ENCODE data around the gene PIMREG. TPM values are rescaled to one million over a fixed set of nuclear protein-coding genes. Genes with fewer than 3 reads are reported as not detected.

PIMREG gene
- total and polyA plus RNA-seq, 4 donors, result 0.35 to 3.0 (median 0.71) TPM

DNA sequence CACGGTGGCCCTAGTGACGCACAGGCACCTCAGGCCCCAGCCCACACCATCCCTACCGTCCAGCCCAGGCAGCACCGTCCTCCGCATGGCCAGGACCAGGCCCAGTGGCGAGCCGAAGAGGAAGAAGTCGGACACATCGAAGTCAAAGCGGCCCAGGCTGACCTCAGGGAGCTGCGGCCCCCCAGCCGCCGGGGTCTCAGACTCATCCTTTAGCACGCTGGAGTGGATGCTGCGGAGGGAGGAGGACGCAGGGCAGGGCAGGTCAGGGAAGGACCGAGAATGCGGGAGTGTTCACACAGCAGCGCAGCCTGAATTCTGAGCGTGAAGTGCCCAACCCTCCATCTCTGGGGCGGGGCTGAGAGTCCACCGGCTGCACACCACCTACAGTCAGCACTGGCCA, 30.1 kb downstream of the PIMREG start:
- ATAC-seq (ENCODE audit: insufficient read depth, low FRiP score) (no peak), DNase-seq (no peak)
- Histone ChIP-seq H3K27ac (ENCODE audit: low read depth in 1 of 2, low read length in 1 of 2) (no peak overlapping the region), H3K9me3 (ENCODE audit: control insufficient read depth in 4 of 4, insufficient read depth in 3 of 4, low read length in 3 of 4) (no peaks in the 10 kb centered on the region), H3K4me3 (no peak overlapping the region), H3K9ac (ENCODE audit: insufficient read depth in 1 of 2, low read length in 2 of 2) (no peak overlapping the region), H3K27me3 (ENCODE audit: control insufficient read depth in 3 of 3, insufficient read depth in 3 of 3, low read length in 2 of 3) (no peaks in the 10 kb centered on the region), H3K36me3 (ENCODE audit: control insufficient read depth in 4 of 4, insufficient read depth in 4 of 4, low read length in 4 of 4) (peaks cover 0 to 7% (median 0%) of the 10 kb centered on the region in 4 donors), H3K4me1 (ENCODE audit: control insufficient read depth in 5 of 5, insufficient read depth in 5 of 5, low read length in 5 of 5) (no peaks in the 10 kb centered on the region)
- WGBS, 2 donors, result 91 to 92% methylated on average over 22 of the region's 22 CpGs
- TF ChIP-seq, protein P1, sequence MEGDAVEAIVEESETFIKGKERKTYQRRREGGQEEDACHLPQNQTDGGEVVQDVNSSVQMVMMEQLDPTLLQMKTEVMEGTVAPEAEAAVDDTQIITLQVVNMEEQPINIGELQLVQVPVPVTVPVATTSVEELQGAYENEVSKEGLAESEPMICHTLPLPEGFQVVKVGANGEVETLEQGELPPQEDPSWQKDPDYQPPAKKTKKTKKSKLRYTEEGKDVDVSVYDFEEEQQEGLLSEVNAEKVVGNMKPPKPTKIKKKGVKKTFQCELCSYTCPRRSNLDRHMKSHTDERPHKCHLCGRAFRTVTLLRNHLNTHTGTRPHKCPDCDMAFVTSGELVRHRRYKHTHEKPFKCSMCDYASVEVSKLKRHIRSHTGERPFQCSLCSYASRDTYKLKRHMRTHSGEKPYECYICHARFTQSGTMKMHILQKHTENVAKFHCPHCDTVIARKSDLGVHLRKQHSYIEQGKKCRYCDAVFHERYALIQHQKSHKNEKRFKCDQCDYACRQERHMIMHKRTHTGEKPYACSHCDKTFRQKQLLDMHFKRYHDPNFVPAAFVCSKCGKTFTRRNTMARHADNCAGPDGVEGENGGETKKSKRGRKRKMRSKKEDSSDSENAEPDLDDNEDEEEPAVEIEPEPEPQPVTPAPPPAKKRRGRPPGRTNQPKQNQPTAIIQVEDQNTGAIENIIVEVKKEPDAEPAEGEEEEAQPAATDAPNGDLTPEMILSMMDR (IDR thresholded peaks at IDR 0.05; ENCODE audit: control extremely low read depth, extremely low read depth), result no peak

DNA sequence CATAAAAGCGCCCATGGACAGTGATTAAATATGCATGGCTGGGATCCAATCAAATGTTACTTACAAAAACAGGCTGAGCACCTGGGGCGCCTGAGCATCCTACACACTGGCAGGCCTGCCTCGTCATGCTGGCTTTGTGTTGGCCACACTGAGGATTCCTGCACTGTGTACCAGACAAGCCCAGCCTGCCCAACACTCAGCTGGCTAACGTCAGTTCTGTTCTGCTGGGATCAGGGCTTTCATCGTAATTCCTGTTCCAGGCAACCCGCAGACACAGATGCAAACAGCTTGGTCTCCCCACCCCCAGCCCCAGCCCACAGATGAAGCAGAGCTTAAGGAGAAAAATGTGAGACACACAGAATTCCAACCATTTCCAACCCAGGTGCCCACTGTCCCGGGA, 30.7 kb downstream of the PIMREG start:
- WGBS, 2 donors, result 85 to 88% methylated on average over 7 of the region's 7 CpGs
- Histone ChIP-seq H3K36me3 (ENCODE audit: control insufficient read depth in 4 of 4, insufficient read depth in 4 of 4, low read length in 4 of 4) (peaks cover 0 to 7% (median 0%) of the 10 kb centered on the region in 4 donors), H3K27ac (ENCODE audit: low read depth in 1 of 2, low read length in 1 of 2) (no peak overlapping the region), H3K9ac (ENCODE audit: insufficient read depth in 1 of 2, low read length in 2 of 2) (no peak overlapping the region), H3K4me3 (no peak overlapping the region), H3K4me1 (ENCODE audit: control insufficient read depth in 5 of 5, insufficient read depth in 5 of 5, low read length in 5 of 5) (peaks cover 0 to 5% (median 0%) of the 10 kb centered on the region in 5 donors), H3K9me3 (ENCODE audit: control insufficient read depth in 4 of 4, insufficient read depth in 3 of 4, low read length in 3 of 4) (no peaks in the 10 kb centered on the region), H3K27me3 (ENCODE audit: control insufficient read depth in 3 of 3, insufficient read depth in 3 of 3, low read length in 2 of 3) (no peaks in the 10 kb centered on the region)
- ATAC-seq (ENCODE audit: insufficient read depth, low FRiP score), result no peak
- TF ChIP-seq, protein P1 (IDR thresholded peaks at IDR 0.05; ENCODE audit: control extremely low read depth, extremely low read depth), result no peak
- DNase-seq, result no peak

DNA sequence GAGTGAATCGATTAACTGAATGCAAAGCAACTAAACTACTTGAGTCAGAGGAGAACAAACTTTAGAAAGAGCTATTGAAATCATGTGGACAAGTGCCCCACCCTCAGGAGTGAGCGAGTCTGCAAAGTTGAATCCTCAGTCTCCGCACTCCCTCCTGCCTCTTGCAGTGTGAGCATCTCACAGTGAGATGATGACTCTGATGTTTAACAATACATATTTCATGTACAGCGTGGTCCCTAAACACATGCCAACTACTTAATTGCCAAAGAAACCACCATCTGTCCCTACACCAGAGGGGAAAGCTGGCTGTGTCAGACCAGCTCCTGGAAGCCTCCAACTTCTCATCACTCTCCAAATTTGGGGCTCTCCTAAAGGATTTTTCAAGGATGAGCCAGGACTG, 31.2 kb downstream of the PIMREG start:
- H3K27ac ChIP-seq (ENCODE audit: low read depth in 1 of 2, low read length in 1 of 2), result no peak overlapping the region
- no peaks in the 10 kb centered on the region for H3K9me3 ChIP-seq (ENCODE audit: control insufficient read depth in 4 of 4, insufficient read depth in 3 of 4, low read length in 3 of 4)
- no peaks in the 10 kb centered on the region for H3K27me3 ChIP-seq (ENCODE audit: control insufficient read depth in 3 of 3, insufficient read depth in 3 of 3, low read length in 2 of 3)
- no peak for DNase-seq
- 78 to 81% methylated on average over 4 of the region's 4 CpGs for WGBS, 2 donors
- H3K9ac ChIP-seq (ENCODE audit: insufficient read depth in 1 of 2, low read length in 2 of 2), result no peak overlapping the region
- peaks cover 0 to 10% (median 0%) of the 10 kb centered on the region in 5 donors for H3K4me1 ChIP-seq (ENCODE audit: control insufficient read depth in 5 of 5, insufficient read depth in 5 of 5, low read length in 5 of 5)
- TF ChIP-seq, protein P1 (IDR thresholded peaks at IDR 0.05; ENCODE audit: control extremely low read depth, extremely low read depth), result no peak
- no peak for ATAC-seq (ENCODE audit: insufficient read depth, low FRiP score)
- no peak overlapping the region for H3K4me3 ChIP-seq
- peaks cover 0 to 3% (median 0%) of the 10 kb centered on the region in 4 donors for H3K36me3 ChIP-seq (ENCODE audit: control insufficient read depth in 4 of 4, insufficient read depth in 4 of 4, low read length in 4 of 4)
